ENCODE data around the gene MT1E. TPM values are rescaled to one million over a fixed set of nuclear protein-coding genes. Genes with fewer than 3 reads are reported as not detected.

Gene MT1E
- 0.13 to 0.17 TPM in 2 of 5 replicates, not detected in the others for total RNA-seq (2022; extraction: Qiagen RNA extraction)

GRCh38 chr16:56625140-56625942 is at the start of gene MT1E:
TSS of gene MT1E (plus strand) at chr16:56625781. CDS start at chr16:56625852, 71 bp downstream.

GRCh38 chr16:56589141-56590039 is 36.2 kb upstream of the MT1E start, which contains the start of gene MT3:
TSS of gene MT3 (plus strand) at chr16:56589528. CDS start at chr16:56589591, 63 bp downstream.

GRCh38 chr16:56608043-56608875 is 17.3 kb upstream of the MT1E start, which contains the start of gene MT2A:
TSS of gene MT2A (plus strand) at chr16:56608584. CDS start at chr16:56608656, 72 bp downstream.

GRCh38 chr16:56632156-56632847 is 6.7 kb downstream of the MT1E start, which contains the start of gene MT1M:
TSS of gene MT1M (plus strand) at chr16:56632659. CDS start at chr16:56632732, 73 bp downstream.

GRCh38 chr16:56637814-56638750 is 12.5 kb downstream of the MT1E start, which contains the start of gene MT1A:
TSS of gene MT1A (plus strand) at chr16:56638666. CDS start at chr16:56638739, 73 bp downstream.

GRCh38 chr16:56651586-56651985 is 26.0 kb downstream of the MT1E start, which contains the start of gene MT1B:
TSS of gene MT1B (plus strand) at chr16:56651886. CDS start at chr16:56651954, 68 bp downstream.

GRCh38 chr16:56657555-56658326 is 32.2 kb downstream of the MT1E start, which contains the start of gene MT1F:
TSS of gene MT1F (plus strand) at chr16:56657959. CDS start at chr16:56658059, 100 bp downstream.

GRCh38 chr16:56667581-56668571 is 42.3 kb downstream of the MT1E start, which contains the start of gene MT1G:
TSS of gene MT1G (minus strand) at chr16:56668065. CDS start at chr16:56667993, 72 bp downstream.

GRCh38 chr16:56669005-56669839 is 43.6 kb downstream of the MT1E start, which contains the start of gene MT1H:
TSS of gene MT1H (plus strand) at chr16:56669814. CDS start at chr16:56669885, 71 bp downstream.

Other genes with a start within 250 kb of the MT1E start
- 59.0 to 73.2 TPM (median 68.4 TPM) in 5 replicates for gene AMFR, start 200.2 kb upstream of the MT1E start, total RNA-seq (2022; extraction: Qiagen RNA extraction)
- gene NUDT21, start 174.4 kb upstream of the MT1E start, total RNA-seq (2022; extraction: Qiagen RNA extraction), result 104 to 118 TPM (median 113 TPM) in 5 replicates
- gene OGFOD1, start 174.2 kb upstream of the MT1E start, total RNA-seq (2022; extraction: Qiagen RNA extraction), result 70.9 to 127 TPM (median 82.1 TPM) in 5 replicates
- 19.6 to 30.5 TPM (median 22.5 TPM) in 5 replicates for gene BBS2, start 105.8 kb upstream of the MT1E start, total RNA-seq (2022; extraction: Qiagen RNA extraction)
- not detected in 5 replicates for gene MT4, start 60.7 kb upstream of the MT1E start, total RNA-seq (2022; extraction: Qiagen RNA extraction)
- gene MT3, start 36.3 kb upstream of the MT1E start, total RNA-seq (2022; extraction: Qiagen RNA extraction), result 0.58 to 0.88 TPM (median 0.67 TPM) in 5 replicates
- gene MT2A, start 17.2 kb upstream of the MT1E start, total RNA-seq (2022; extraction: Qiagen RNA extraction), result 1,747 to 3,145 TPM (median 2,510 TPM) in 5 replicates
- gene MT1M, start 6.9 kb downstream of the MT1E start, total RNA-seq (2022; extraction: Qiagen RNA extraction), result 0.32 TPM in 1 of 5 replicates, not detected in the others
- gene MT1A, start 12.9 kb downstream of the MT1E start, total RNA-seq (2022; extraction: Qiagen RNA extraction), result 22.0 to 34.8 TPM (median 26.9 TPM) in 5 replicates
- gene MT1B, start 26.1 kb downstream of the MT1E start, total RNA-seq (2022; extraction: Qiagen RNA extraction), result 0.53 to 0.73 TPM (median 0.66 TPM) in 3 of 5 replicates, not detected in the others
- 17.7 to 28.2 TPM (median 18.4 TPM) in 5 replicates for gene MT1F, start 32.2 kb downstream of the MT1E start, total RNA-seq (2022; extraction: Qiagen RNA extraction)
- gene MT1G, start 42.3 kb downstream of the MT1E start, total RNA-seq (2022; extraction: Qiagen RNA extraction), result not detected in 5 replicates
- not detected in 5 replicates for gene MT1H, start 44.0 kb downstream of the MT1E start, total RNA-seq (2022; extraction: Qiagen RNA extraction)
- gene MT1X, start 56.7 kb downstream of the MT1E start, total RNA-seq (2022; extraction: Qiagen RNA extraction), result 557 to 892 TPM (median 709 TPM) in 5 replicates
- gene NUP93, start 104.3 kb downstream of the MT1E start, total RNA-seq (2022; extraction: Qiagen RNA extraction), result 93.5 to 107 TPM (median 99.5 TPM) in 5 replicates
- gene SLC12A3, start 239.4 kb downstream of the MT1E start, total RNA-seq (2022; extraction: Qiagen RNA extraction), result 0.10 TPM in 1 of 5 replicates, not detected in the others